Mucosa of descending colon (tissue), 3 donors: ENCODE measurements around the gene SFXN2. TPM values are rescaled to one million over a fixed set of nuclear protein-coding genes. Genes with fewer than 3 reads are reported as not detected.

ENCODE experiments used
- ATAC-seq: fragments of 200-7000 bp; cut with Tn5 transposase; one replicate; pipeline ENCODE4 v1.9.1; 2020; ENCODE audit warnings: mild to moderate bottlenecking, moderate library complexity
- DNase-seq, 3 donors: peaks; one replicate each; pipeline ENCODE4 v3.0.0-alpha.2; 2020
- H3K36me3 ChIP-seq: fragments of 200-600 bp; one replicate; pipeline ENCODE4 v1.8.0; 2021; ENCODE audit warnings: low read depth, mild to moderate bottlenecking
- H3K4me1 ChIP-seq: fragments of 200-600 bp; one replicate; pipeline ENCODE4 v1.8.0; 2021; ENCODE audit warnings: low read depth, mild to moderate bottlenecking
- H3K4me3 ChIP-seq: fragments of 200-600 bp; one replicate; pipeline ENCODE4 v1.8.0; 2021; ENCODE audit warnings: mild to moderate bottlenecking
- H3K9me3 ChIP-seq: fragments of 200-600 bp; one replicate; pipeline ENCODE4 v1.8.0; 2021; ENCODE audit warnings: mild to moderate bottlenecking
- CTCF ChIP-seq: fragments of 200-600 bp; IDR thresholded peaks from one replicate; pipeline ENCODE4 v1.8.0; 2022; ENCODE audit warnings: antibody characterized with exemption, mild to moderate bottlenecking
- intact Hi-C, 2 donors: fragments of 100-400 bp; cut with DNase I in 1 of 2; cut with micrococcal nuclease in 1 of 2; formaldehyde crosslinking; loops; one replicate each; pipeline versions ENCODE4 v1.11.0 to v1.11.1; 2022; cut with DNase I, micrococcal nuclease
- total RNA-seq, 3 donors: library from RNA; stranded (reverse); fragmentation: NEBNext Ultra II Directional in 2 of 3; extraction: Animal tissue kit (Norgen Biotek cat#: 25700) in 2 of 3; gene quantifications; one replicate each; pipeline versions ENCODE4 v1.2.1 to v1.2.4, GENCODE V29; 2021 to 2023
- donor health status: DM: no; HTN: no; CAD: no; lungs with moderate emphysema.
- donor health status: DM: no; HTN: no; CAD: no.
- donor health status: DM: no; HTN: yes; CAD: no.

Gene SFXN2
- total RNA-seq, 3 donors from 2014 or later = 6.9 to 19.1 (median 14.2) TPM

DNA sequence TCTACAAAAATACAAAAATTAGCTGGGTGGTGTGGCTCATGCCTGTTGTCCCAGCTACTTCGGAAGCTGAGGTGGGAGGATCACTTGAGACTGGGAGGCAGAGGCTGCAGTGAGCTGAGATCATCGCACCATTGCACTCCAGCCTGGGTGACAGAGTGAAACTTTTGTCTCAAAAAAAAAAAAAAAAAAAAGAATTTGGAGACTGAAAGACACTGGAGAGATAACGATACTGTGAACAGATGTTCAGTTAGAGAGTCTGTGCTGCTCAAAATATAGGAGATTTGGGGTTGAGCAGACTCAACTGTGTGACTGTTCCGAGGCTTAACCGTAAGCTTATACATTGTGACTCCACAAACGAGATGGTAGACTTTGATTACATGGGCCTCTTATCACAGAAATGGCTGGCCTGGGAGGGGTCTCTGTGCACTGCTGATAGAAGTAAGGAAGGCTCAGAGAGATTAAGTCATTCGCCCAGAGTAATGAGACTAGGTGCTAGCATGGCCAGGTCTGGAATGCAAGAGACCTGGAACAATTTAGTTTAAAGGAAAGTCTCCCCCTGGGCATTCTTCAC is 48.7 kb downstream of the SFXN2 start:
- no peak for TF ChIP-seq CTCF
- intact Hi-C loops = no loop called here
- ATAC-seq (no peak), DNase-seq (no peak)
- no peaks in the 10 kb centered on the region for H3K4me1 ChIP-seq
- no peak overlapping the region for H3K4me3 ChIP-seq
- H3K36me3 ChIP-seq = no peaks in the 10 kb centered on the region
- no peaks in the 10 kb centered on the region for H3K9me3 ChIP-seq

- H3K4me1 ChIP-seq = no peaks in the 10 kb centered on the region
- H3K36me3 ChIP-seq = no peaks in the 10 kb centered on the region
- DNase-seq = no peak
- H3K4me3 ChIP-seq = no peak overlapping the region
- H3K9me3 ChIP-seq = no peaks in the 10 kb centered on the region
- ATAC-seq = no peak
- no peak for TF ChIP-seq CTCF
- intact Hi-C loops = no loop called here
Measured at GRCh38 chr10:102764470-102765161, 50.2 kb downstream of the SFXN2 start.

- Histone ChIP-seq H3K36me3 (no peaks in the 10 kb centered on the region), H3K9me3 (no peaks in the 10 kb centered on the region), H3K4me1 (no peaks in the 10 kb centered on the region), H3K4me3 (no peak overlapping the region)
- ATAC-seq (no peak), DNase-seq (no peak)
- intact Hi-C loops = no loop called here
- no peak for TF ChIP-seq CTCF
Measured at GRCh38 chr10:102765336-102765735, 50.9 kb downstream of the SFXN2 start.

- H3K36me3 ChIP-seq = no peaks in the 10 kb centered on the region
- DNase-seq (no peak), ATAC-seq (no peak)
- intact Hi-C loops = no loop called here
- H3K4me1 ChIP-seq = no peaks in the 10 kb centered on the region
- TF ChIP-seq CTCF = no peak
- H3K4me3 ChIP-seq = no peak overlapping the region
- H3K9me3 ChIP-seq = no peaks in the 10 kb centered on the region
Measured at GRCh38 chr10:102767428-102768160, 53.2 kb downstream of the SFXN2 start.

DNA sequence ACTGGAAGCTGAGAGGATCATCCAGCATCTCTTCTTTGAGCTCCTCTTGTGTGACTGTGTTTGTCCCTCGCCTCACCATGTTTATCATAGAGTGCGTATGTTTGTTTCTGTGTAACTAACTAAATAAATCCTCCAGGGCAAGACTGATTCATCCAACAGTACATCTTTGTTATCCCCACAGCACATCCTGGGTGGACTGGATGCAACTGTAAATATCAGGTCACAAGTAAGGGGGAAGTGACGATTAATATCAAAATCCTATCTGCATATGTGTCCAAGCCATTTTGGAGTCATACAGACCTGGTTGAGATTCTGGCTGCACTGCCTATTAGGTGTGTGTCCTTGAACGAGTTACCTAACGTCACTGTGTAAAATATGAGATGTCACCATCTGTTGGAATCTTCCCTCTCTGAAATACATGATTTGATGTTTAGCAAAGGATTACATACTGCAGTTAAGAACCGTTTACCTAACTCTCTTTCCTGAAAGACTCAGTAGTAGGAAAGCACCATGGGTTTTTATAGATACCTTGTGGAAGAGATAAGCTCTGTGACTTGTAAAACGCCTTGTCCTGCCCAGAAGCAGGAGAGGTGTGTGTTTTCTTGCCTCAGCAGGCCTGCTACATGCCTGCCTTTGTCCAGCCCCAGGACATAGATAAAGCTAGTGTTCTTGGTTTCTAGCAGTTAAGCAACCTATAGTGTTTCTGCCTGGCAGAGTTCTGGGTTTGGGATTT is 55.1 kb downstream of the SFXN2 start:
- DNase-seq (no peak), ATAC-seq (peak; percentile 60)
- Histone ChIP-seq H3K4me1 (peaks cover 2% of the 10 kb centered on the region), H3K36me3 (no peaks in the 10 kb centered on the region), H3K9me3 (no peaks in the 10 kb centered on the region), H3K4me3 (no peak overlapping the region)
- no peak for TF ChIP-seq CTCF
- intact Hi-C loops = no loop called here
